GM20431 (cell line): ENCODE results near the gene CA5B.
"Not testable (repeated sequence)": the region's sequence is repeated elsewhere in the genome, so short reads cannot be mapped to it uniquely, and the experiment has no call there.

ENCODE experiments used
- in situ Hi-C: fragments of 300-500 bp; cut with MseI, MboI; formaldehyde crosslinking; loops from one replicate; pipeline ENCODE4 v1.15.0; 2020; ENCODE audit warnings: low sequenced_read_pairs; ENCODE audit not compliant: unreplicated experiment

Gene CA5B

GRCh38 chrX:15747626-15748173, 9.6 kb downstream of the CA5B start:
- in situ Hi-C loops: no loop called here

GRCh38 chrX:15748841-15749240, 10.8 kb downstream of the CA5B start:
- in situ Hi-C loops: no loop called here

GRCh38 chrX:15749642-15750610, 11.9 kb downstream of the CA5B start:
- in situ Hi-C loops: no loop called here

GRCh38 chrX:15750611-15751154, 12.6 kb downstream of the CA5B start:
- in situ Hi-C loops: no loop called here

- in situ Hi-C loops: no loop called here
These were observed 13.2 kb downstream of the CA5B start for GRCh38 chrX:15751155-15751819.

- in situ Hi-C loops: no loop called here
These were observed 17.0 kb downstream of the CA5B start for GRCh38 chrX:15755091-15755490.

GRCh38 chrX:15758140-15758539, 20.1 kb downstream of the CA5B start:
- in situ Hi-C loops: no loop called here

- in situ Hi-C loops: not testable (repeated sequence)
These were observed 21.8 kb downstream of the CA5B start for GRCh38 chrX:15759886-15760285.

GRCh38 chrX:15761564-15762191, 23.6 kb downstream of the CA5B start:
- in situ Hi-C loops: no loop called here

GRCh38 chrX:15769300-15769954, 31.4 kb downstream of the CA5B start:
- in situ Hi-C loops: no loop called here

- in situ Hi-C loops: no loop called here
These were observed 44.1 kb downstream of the CA5B start for GRCh38 chrX:15781961-15782699.

- in situ Hi-C loops: no loop called here
These were observed 47.2 kb downstream of the CA5B start for GRCh38 chrX:15785176-15785750.

- in situ Hi-C loops: no loop called here
These were observed 48.8 kb downstream of the CA5B start for GRCh38 chrX:15786915-15787314.

GRCh38 chrX:15789979-15790768, 52.1 kb downstream of the CA5B start, which contains the start of gene ZRSR2:
ZRSR2 (plus strand) TSS chrX:15790484; CDS start chrX:15790496, 12 bp downstream.
- in situ Hi-C loops: no loop called here

- in situ Hi-C loops: no loop called here
These were observed 52.8 kb downstream of the CA5B start for GRCh38 chrX:15790769-15791290.

GRCh38 chrX:15797707-15798106, 59.6 kb downstream of the CA5B start:
- in situ Hi-C loops: no loop called here

- in situ Hi-C loops: no loop called here
These were observed 66.5 kb downstream of the CA5B start for GRCh38 chrX:15804563-15804962.

GRCh38 chrX:15808254-15808653, 70.2 kb downstream of the CA5B start:
- in situ Hi-C loops: no loop called here
